Suprapubic skin (tissue), 4 donors: ENCODE measurements around the gene GCLC. TPM values are rescaled to one million over a fixed set of nuclear protein-coding genes. Genes with fewer than 3 reads are reported as not detected.

Experiments used
- DNase-seq, 2 donors: peaks; one replicate each; pipeline ENCODE4 v3.0.0-alpha.2; 2019; ENCODE audit warnings: low spot score in 2 of 2
- H3K27ac ChIP-seq: fragments of 200-600 bp; sonication (generic); one replicate; pipeline ENCODE4 v1.5.1; 2019
- H3K27me3 ChIP-seq: fragments of 200-600 bp; sonication (generic); one replicate; pipeline ENCODE4 v1.5.1; 2019
- H3K36me3 ChIP-seq: fragments of 200-600 bp; sonication (generic); one replicate; pipeline ENCODE4 v1.5.1; 2019
- H3K4me1 ChIP-seq: fragments of 200-600 bp; sonication (generic); one replicate; pipeline ENCODE4 v1.5.1; 2019
- H3K4me3 ChIP-seq: fragments of 200-600 bp; sonication (generic); one replicate; pipeline ENCODE4 v1.5.1; 2019; ENCODE audit warnings: mild to moderate bottlenecking
- H3K9me3 ChIP-seq: fragments of 200-600 bp; sonication (generic); one replicate; pipeline ENCODE4 v1.5.1; 2019
- EP300 ChIP-seq: sonication (generic); formaldehyde crosslinking; IDR thresholded peaks from one replicate; pipeline ENCODE4 v1.6.1; 2017; ENCODE audit warnings: antibody characterized with exemption
- POLR2A ChIP-seq, 2 donors: fragments of 450-650 bp; IDR thresholded peaks; one replicate each; pipeline ENCODE4 v1.6.1; 2017; ENCODE audit warnings: antibody characterized with exemption in 2 of 2, mild to moderate bottlenecking in 2 of 2, moderate library complexity in 2 of 2
- POLR2AphosphoS5 ChIP-seq, 3 donors: sonication (generic); formaldehyde crosslinking; IDR thresholded peaks; one replicate each; pipeline ENCODE4 v1.6.1; 2017; ENCODE audit warnings: antibody characterized with exemption in 3 of 3
- WGBS: methylation state at CpG from one replicate; pipeline ENCODE4 v1.1.5; 2018; 5-methylcytosine and 5-hydroxymethylcytosine counted together
- total RNA-seq, 4 donors: library from RNA; depleted of rRNA; stranded (reverse); fragments of >200 nt; gene quantifications; one replicate each; pipeline ENCODE4 v1.1.0, GENCODE V29; 2016
- TF ChIP-seq, protein P1 (sequence below), 2 donors: fragments of 200-600 bp in 1 of 2; fragments of 450-650 bp in 1 of 2; sonication (generic) in 1 of 2; IDR thresholded peaks; one replicate each; pipeline ENCODE4 v1.5.1; 2016 to 2019; ENCODE audit warnings: antibody characterized with exemption in 2 of 2, mild to moderate bottlenecking in 1 of 2, moderate library complexity in 1 of 2

Gene GCLC
- total RNA-seq, 4 donors from 2014 or later = 47.3 to 65.0 (median 51.1) TPM

DNA sequence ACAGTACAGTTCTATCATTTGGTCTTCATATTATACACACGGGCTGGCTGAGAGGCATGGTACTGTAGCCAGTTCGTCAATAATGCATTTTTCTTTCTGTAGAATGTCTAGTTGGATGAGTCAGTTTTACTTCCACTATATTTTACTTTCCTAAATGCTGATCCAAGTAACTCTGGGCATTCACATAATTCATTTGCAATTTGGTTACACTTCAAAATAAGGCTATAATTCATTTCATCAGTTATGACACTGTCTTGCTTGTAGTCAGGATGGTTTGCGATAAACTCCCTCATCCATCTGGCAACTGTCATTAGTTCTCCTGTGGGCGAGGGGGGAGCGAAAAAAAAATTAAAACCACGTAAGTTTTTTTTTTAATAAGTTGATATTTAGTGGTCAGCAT lies 46.3 kb downstream of the GCLC start:
- Histone ChIP-seq H3K36me3 (peaks cover 43% of the 10 kb centered on the region), H3K27ac (no peak overlapping the region), H3K4me1 (no peaks in the 10 kb centered on the region), H3K4me3 (no peak overlapping the region), H3K27me3 (no peaks in the 10 kb centered on the region), H3K9me3 (no peaks in the 10 kb centered on the region)
- WGBS = 79% methylated on average over 6 of the region's 6 CpGs
- no peak for DNase-seq
- TF ChIP-seq EP300 (no peak), POLR2AphosphoS5 (IDR thresholded peaks at IDR 0.05) (no peak), POLR2A (IDR thresholded peaks at IDR 0.05) (no peak)
- TF ChIP-seq, protein P1, sequence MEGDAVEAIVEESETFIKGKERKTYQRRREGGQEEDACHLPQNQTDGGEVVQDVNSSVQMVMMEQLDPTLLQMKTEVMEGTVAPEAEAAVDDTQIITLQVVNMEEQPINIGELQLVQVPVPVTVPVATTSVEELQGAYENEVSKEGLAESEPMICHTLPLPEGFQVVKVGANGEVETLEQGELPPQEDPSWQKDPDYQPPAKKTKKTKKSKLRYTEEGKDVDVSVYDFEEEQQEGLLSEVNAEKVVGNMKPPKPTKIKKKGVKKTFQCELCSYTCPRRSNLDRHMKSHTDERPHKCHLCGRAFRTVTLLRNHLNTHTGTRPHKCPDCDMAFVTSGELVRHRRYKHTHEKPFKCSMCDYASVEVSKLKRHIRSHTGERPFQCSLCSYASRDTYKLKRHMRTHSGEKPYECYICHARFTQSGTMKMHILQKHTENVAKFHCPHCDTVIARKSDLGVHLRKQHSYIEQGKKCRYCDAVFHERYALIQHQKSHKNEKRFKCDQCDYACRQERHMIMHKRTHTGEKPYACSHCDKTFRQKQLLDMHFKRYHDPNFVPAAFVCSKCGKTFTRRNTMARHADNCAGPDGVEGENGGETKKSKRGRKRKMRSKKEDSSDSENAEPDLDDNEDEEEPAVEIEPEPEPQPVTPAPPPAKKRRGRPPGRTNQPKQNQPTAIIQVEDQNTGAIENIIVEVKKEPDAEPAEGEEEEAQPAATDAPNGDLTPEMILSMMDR (IDR thresholded peaks at IDR 0.05) = no peak

DNA sequence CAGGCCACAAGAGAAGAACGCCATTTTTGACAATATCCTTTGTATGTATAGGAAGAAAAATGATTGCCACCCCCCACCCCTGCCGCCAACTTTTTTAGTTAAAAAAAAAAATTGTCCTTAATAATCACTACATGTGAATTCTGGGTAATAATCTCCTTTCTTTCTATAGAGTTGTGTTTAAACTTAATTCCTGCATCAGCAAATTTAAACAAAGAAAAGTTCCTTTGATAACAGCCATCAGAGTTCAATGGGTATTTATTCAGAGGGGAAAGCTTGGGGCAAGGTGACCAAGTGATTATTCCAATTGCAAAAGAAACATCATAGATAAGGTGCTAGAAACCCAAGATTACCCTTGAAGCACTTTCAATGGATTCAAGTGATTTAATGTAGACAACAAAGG lies 47.0 kb downstream of the GCLC start:
- Histone ChIP-seq H3K4me3 (no peak overlapping the region), H3K4me1 (peaks cover 4% of the 10 kb centered on the region), H3K9me3 (no peaks in the 10 kb centered on the region), H3K27me3 (no peaks in the 10 kb centered on the region), H3K27ac (no peak overlapping the region), H3K36me3 (peaks cover 40% of the 10 kb centered on the region)
- TF ChIP-seq EP300 = no peak
- DNase-seq = no peak
- WGBS = 91% methylated on average over 2 of the region's 2 CpGs

DNA sequence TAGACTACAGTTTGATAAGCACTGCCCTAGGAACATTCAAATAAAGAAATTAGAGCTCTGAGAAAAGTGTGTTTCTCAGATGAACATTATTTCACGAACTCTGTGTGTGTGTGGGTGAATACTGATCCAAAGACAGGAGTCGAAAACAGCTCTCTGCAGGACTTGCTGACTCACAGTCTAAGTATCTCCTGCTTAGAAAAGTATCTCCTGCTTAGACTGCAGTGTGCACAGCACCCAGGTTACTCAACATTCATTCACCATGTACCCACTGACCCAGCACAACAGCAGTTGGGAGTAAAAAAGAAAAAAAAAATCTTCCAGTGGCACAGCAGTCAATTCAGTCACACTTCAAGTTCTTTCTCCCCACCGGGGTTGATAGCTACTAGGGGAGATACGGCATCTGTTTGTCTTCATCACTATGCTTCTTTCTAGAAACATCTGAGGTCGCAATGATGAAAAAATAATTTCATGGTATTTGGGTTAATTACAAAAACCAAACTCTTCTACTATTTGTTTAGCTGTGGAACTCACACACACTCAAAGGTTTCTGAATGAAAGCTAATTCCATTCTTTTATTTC lies 48.0 kb downstream of the GCLC start:
- H3K27ac ChIP-seq = no peak overlapping the region
- H3K4me3 ChIP-seq = no peak overlapping the region
- TF ChIP-seq POLR2A (IDR thresholded peaks at IDR 0.05) (no peak), EP300 (no peak), POLR2AphosphoS5 (IDR thresholded peaks at IDR 0.05) (no peak)
- TF ChIP-seq, protein P1 (IDR thresholded peaks at IDR 0.05) = no peak
- H3K4me1 ChIP-seq = peaks cover 8% of the 10 kb centered on the region
- no peak for DNase-seq
- no peaks in the 10 kb centered on the region for H3K9me3 ChIP-seq
- 81% methylated on average over 5 of the region's 5 CpGs for WGBS
- H3K36me3 ChIP-seq = peaks cover 35% of the 10 kb centered on the region
- no peaks in the 10 kb centered on the region for H3K27me3 ChIP-seq

DNA sequence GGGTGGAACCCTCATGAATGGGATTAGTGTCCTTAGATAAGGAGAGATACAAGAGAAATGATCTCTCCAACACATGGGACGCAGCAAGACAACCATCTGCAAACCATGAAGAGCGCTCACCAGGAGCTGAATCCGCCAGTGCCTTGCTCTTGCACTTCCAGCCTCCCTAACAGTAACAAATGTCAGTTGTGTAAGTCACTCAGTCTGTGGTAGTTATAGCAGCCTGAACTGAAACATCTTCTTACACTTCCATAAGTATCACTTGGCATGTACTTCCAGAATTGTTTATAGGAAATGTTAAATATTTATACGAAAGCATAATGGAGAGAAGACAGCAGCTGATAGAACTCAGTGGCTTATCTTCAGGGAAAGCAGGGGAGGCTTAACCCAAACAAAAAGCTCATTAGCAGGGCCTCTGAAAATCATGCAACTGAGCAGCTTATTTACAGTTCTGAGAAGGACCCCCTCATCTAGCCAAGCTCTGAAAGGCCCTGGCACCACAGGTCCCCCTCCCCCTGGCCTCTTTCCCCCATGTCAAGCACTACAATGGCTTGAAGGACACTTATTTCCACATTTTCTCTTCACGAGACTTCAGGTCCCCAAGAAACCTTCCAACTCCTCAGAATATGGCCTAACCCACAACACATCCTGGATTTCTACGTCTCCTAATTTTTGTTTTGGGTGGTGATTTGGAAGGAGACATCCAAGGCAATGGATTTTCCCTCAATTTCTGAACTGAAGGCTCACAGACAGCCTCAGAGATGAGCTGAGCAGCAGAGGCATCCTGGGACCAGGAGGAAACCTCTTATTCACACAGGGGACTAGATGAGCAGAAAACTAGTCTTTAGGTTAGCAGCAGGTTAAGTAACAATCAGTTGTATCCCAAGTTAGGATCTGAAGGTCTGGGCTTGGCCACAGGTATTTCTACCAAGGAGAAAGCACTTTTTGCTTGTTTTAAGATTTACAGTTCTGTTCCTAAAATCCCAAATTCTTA lies 49.1 kb downstream of the GCLC start:
- H3K4me1 ChIP-seq = peaks cover 8% of the 10 kb centered on the region
- 88% methylated on average over 6 of the region's 6 CpGs for WGBS
- H3K27me3 ChIP-seq = no peaks in the 10 kb centered on the region
- H3K36me3 ChIP-seq = peaks cover 31% of the 10 kb centered on the region
- DNase-seq = no peak
- H3K4me3 ChIP-seq = no peak overlapping the region
- no peak overlapping the region for H3K27ac ChIP-seq
- TF ChIP-seq POLR2A (IDR thresholded peaks at IDR 0.05) (no peak), POLR2AphosphoS5 (IDR thresholded peaks at IDR 0.05) (no peak), EP300 (no peak)
- TF ChIP-seq, protein P1 (IDR thresholded peaks at IDR 0.05) = no peak
- H3K9me3 ChIP-seq = no peaks in the 10 kb centered on the region

- peaks cover 14% of the 10 kb centered on the region for H3K36me3 ChIP-seq
- H3K27ac ChIP-seq = no peak overlapping the region
- H3K4me1 ChIP-seq = peaks cover 8% of the 10 kb centered on the region
- DNase-seq = no peak
- WGBS = 78% methylated on average over 4 of the region's 4 CpGs
- TF ChIP-seq POLR2A (IDR thresholded peaks at IDR 0.05) = no peak
- TF ChIP-seq POLR2AphosphoS5 (IDR thresholded peaks at IDR 0.05) = no peak
- no peak for TF ChIP-seq EP300
- TF ChIP-seq, protein P1 (IDR thresholded peaks at IDR 0.05) = no peak
- H3K4me3 ChIP-seq = no peak overlapping the region
- no peaks in the 10 kb centered on the region for H3K9me3 ChIP-seq
- H3K27me3 ChIP-seq = no peaks in the 10 kb centered on the region
These were observed 50.8 kb downstream of the GCLC start for GRCh38 chr6:53494076-53494475.
